ENCODE results near the gene KIF4B.
"Not testable (repeated sequence)": the region's sequence is repeated elsewhere in the genome, so short reads cannot be mapped to it uniquely, and the experiment has no call there.

KIF4B gene

DNA sequence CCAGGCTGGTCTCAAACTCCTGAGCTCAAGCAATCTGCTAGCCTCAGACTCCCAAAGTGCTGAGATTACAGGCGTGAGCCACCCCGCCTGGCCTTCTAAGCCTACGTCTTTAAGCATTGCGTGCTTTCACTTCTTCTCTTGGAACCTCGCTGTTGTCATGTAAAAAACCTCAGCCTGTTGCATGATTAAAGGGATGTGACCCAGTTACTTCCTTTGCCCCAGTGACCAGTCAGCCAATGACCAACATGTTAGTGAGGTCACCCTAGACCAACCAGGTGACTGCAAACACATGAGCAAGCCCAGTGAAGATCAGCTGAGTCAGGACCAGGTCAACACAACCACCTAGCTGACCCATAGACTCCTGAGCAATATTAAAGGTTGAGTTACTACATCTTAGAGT, 10.5 kb downstream of the KIF4B start:
- no peak for DNase-seq (ENCODE audit: low read depth)
- no peak for TF ChIP-seq CTCF (conservative IDR thresholded peaks at IDR 0.05; ENCODE audit: low read length)

DNA sequence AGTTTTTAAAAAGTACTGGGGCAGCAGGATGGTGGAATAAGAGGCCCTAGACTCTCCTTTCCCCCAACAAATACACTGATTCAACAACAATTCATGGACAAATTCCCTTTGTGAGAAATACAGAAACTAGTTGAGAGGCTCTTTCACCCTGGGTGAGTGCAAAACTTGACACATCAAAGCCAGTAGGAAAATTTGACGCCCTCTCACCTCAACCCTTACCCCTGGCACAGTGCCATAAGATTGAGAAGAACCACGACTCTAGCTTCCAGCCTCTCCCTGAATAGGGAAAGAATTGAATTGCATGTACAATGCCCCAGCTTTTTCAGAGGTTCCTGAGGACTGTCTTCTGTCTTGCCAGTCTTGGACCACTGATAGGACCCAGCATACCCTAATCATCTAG, 12.3 kb downstream of the KIF4B start:
- H3K4me3 ChIP-seq (ENCODE audit: low read length) = no peak overlapping the region
- no peak for TF ChIP-seq CTCF (conservative IDR thresholded peaks at IDR 0.05; ENCODE audit: low read length)

More for the DNA sequence above, 10.5 kb downstream of the KIF4B start:
- H3K4me3 ChIP-seq (ENCODE audit: low read length) = no peak overlapping the region

DNA sequence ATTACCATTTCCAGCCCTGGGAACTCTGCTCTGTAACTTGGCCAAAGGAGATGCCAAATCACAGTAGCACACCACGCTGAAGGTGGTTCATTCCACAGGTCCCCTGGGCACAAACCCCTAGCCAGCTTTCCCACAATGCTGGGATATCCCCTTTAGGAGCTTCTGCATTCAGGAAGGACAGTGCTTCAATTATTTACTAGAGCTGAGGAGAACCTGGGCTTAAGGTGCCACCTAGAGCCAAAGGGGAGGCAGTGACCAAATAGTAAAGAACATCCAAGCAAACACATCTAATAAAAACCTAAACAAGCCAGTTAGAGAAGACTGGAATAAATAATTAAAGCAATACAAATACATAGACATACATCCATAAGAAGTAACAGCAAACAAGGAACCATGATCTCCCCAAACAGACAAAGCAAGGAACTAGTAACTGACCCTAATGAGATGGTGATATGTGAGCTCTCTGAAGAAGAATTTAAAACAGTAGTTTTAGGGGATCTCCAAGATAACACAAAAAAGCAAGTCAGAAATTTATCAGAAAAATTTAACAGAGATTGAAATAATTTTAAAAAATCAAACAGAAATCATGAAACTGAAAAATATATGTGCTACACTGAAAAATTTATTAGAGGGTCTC, 14.6 kb downstream of the KIF4B start:
- DNase-seq (ENCODE audit: low read depth) = no peak
- H3K4me3 ChIP-seq (ENCODE audit: low read length) = no peak overlapping the region
- 0 out of 2 replicates have a peak, but pooled peaks have one; percentile 2 for TF ChIP-seq CTCF (conservative IDR thresholded peaks at IDR 0.05; ENCODE audit: low read length)

More for the DNA sequence above, 12.3 kb downstream of the KIF4B start:
- no peak for DNase-seq (ENCODE audit: low read depth)

GRCh38 chr5:155029240-155029639, 15.7 kb downstream of the KIF4B start:
- DNase-seq (ENCODE audit: low read depth) = no peak
- no peak for TF ChIP-seq CTCF (conservative IDR thresholded peaks at IDR 0.05; ENCODE audit: low read length)
- no peak overlapping the region for H3K4me3 ChIP-seq (ENCODE audit: low read length)

GRCh38 chr5:155034145-155034744, 20.7 kb downstream of the KIF4B start:
- not testable (repeated sequence) for H3K4me3 ChIP-seq (ENCODE audit: low read length); DNase-seq (ENCODE audit: low read depth)

DNA sequence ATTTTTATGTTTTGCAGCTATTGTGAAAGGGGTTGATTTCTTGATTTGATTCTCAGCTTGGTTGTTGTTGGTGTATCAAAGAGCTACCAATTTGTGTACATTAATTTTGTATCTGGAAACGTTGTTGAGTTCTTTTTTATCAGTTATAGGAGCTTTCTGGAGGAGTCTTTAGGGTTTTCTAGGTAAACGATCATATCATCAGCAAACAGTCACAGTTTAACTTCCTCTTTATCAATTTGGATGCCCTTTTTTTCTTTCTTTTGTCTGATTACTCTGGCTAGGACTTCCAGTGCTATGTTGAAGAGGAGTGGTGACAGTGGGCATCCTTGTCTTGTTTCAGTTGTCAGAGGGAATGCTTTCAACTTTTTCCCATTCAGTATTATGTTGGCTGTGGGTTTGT, 21.5 kb downstream of the KIF4B start:
- DNase-seq (ENCODE audit: low read depth); H3K4me3 ChIP-seq (ENCODE audit: low read length): not testable (repeated sequence)

DNA sequence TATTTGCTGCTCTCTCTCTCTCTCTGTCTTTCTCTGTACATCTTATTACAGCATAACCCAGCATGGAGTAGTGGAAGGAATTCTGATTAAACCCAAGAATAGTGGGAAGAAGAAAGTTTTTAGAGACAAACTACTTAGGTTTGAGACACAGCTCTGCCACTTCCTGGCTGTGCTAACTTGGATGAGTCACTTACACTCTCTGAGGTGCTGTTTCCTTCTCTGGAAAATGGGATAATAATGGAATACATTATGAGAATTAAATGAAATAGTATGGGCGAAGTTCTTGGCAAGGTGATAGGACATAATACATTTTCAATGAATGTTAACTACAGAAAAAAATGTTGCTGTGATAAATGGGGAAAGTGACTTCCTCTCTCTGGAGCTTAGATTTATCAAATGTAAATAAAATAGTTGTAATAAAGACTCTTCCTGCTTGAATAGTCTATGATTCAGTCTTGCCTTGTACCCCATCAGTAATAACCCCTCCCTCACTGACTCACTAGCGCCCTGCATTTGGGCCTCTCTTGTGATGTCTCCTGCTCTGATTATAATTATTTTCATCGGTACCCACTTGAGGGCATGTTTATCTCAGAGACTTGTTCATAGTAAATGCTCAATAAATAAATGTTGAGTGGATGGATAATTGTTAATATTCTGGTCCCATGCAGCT, 27.6 kb downstream of the KIF4B start:
- no peak for DNase-seq (ENCODE audit: low read depth)
- no peak for TF ChIP-seq CTCF (conservative IDR thresholded peaks at IDR 0.05; ENCODE audit: low read length)
- H3K4me3 ChIP-seq (ENCODE audit: low read length) = no peak overlapping the region

DNA sequence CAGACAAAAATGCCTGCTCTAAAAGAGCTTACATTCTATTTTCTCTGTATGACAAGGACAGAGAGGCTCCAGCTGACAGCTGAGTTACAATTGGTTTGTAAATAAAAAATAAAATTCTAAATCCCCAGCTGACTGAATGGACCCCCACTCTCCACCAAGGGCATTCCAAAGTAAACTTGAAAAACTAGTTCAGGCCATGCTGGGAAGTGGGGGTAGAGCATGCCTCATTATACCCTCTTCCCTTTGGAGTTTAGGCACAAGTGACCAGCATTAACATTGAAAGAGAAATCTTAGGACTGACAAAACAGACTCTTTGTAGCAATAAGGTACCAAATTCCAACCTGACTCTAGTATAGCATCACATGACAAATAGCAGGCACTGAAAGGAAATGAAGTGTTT, 31.0 kb downstream of the KIF4B start:
- no peak for TF ChIP-seq CTCF (conservative IDR thresholded peaks at IDR 0.05; ENCODE audit: low read length)
- DNase-seq (ENCODE audit: low read depth) = no peak
- H3K4me3 ChIP-seq (ENCODE audit: low read length) = no peak overlapping the region

Data from AG10803 (cell line).